GM21737 (cell line): ENCODE results near the gene CIC.
"Not testable (repeated sequence)": the region's sequence is repeated elsewhere in the genome, so short reads cannot be mapped to it uniquely, and the experiment has no call there.

ENCODE experiments used
- ATAC-seq: cut with Tn5 transposase; IDR thresholded peaks from one replicate; pipeline ENCODE4 v1.9.1; 2021; ENCODE audit warnings: mild to moderate bottlenecking, moderate library complexity; ENCODE audit not compliant: unreplicated experiment

Gene CIC

DNA sequence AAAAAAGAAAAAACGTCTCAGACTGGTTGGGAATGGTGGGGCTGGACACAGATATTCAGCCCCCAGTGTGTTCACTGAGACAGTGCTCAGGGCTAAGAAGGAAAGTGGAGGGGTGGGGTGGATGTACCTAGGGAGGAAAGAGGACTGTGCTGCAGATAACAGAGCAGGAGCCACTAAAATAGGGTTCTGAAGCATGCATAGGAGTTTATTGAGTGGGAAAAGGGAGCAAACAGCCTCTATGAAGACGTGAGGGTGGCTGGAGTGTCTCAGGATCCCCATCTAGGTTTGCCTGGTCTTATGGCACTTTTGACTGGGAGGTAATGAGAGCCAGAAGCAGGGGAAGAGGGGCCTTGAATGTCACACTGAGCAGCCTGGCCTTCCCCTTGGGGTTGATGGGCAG lies 59.8 kb downstream of the CIC start:
- no peak for ATAC-seq

- ATAC-seq: no peak
Observed at GRCh38 chr19:42330241-42330711, 61.2 kb downstream of the CIC start.

DNA sequence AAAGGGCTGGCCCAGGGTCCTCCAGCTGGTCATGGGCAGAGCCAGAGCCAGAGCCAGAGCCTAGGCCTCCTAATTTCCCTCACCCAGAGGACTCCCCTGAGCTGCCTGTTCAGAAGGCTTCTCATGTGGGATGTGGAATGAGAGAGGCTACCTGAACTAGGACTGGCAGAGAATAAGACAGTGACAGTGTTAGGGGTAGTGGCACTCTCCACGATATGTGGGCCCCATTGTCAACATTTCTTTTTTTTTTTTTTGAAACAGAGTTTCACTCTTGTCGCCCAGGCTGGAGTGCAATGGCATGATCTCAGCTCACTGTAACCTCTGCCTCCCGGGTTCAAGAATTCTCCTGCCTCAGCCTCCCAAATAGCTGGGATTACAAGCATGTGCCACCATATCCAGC lies 62.3 kb downstream of the CIC start:
- not testable (repeated sequence) for ATAC-seq

DNA sequence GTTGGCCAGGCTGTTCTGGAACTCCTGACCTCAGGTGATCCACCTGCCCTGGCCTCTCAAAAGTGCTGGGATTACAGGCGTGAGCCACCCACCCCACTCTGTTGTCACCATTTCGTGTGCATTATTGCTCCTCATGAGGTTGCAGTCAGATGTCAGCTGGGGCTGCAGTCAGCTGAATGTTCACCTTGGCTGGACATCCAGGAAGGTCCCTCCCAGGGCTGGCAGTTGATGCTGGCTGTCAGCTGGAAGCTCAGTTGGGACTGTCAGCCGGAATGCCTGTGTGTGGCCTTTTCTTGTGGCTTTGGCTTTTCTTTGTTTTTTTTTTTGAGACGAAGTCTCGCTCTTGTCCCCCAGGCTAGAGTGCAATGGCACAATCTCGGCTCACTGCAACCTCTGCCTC lies 63.0 kb downstream of the CIC start:
- no peak for ATAC-seq

- ATAC-seq: no peak
Observed at GRCh38 chr19:42333018-42333417, 64.0 kb downstream of the CIC start.

DNA sequence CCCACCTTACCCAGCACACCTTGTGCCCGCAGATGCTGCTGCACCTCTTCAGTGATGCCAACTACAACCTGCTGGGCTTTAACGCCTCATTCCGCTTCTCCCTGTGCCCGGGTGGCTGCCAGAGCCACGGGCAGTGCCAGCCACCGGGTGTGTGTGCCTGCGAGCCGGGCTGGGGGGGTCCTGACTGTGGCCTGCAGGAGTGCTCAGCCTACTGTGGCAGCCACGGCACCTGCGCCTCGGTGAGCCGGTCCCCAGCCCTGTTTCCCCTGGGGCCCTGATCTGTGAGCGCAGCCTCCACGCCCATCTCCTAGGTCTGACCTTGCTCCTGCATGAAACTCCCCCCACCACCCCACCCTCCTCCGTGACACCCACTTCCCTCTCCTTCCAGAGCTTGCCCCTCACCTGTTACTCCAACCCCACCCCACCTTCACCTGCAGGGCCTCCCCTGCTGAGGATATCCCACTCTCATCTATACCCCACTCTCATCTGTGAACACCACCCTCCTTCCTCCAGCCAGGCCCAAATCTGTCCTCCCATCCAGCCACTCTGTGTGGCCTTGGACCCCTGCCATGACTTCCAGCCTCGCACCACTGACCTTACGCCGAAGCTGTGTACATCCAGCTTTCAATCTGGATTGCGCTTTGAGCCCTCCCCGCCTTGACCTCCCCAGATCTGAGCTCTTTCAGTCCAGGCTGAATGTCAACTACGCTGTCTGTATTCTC lies 65.1 kb downstream of the CIC start:
- ATAC-seq: no peak

DNA sequence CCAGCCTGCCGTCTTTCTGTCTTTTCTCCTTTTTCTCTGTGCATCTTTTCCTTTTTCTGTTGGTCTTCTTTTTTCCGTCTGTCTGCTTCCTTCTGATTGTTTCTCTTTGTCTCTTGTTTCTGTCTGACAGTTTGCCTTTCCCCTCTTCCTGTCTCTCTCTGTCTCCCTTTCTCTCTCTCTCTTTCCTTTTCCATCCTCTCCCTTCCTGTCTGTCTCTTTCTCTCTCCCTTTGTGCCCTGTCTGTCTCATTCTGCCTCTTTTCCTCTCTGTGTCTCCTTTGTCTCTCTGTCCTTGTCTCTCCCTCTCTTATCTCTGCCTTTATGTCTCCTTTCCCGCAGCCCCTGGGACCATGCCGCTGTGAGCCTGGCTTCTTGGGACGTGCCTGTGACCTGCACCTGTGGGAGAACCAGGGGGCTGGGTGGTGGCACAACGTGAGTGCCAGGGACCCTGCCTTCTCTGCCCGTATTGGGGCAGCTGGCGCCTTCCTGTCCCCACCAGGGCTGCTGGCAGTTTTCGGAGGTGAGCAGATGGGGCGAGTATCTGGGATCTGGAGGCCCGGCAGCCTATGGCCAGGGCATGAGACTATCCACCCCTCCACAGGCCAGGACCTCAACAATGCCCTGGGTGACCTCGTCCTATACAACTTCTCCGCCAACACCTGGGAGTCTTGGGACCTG lies 65.8 kb downstream of the CIC start:
- no peak for ATAC-seq

DNA sequence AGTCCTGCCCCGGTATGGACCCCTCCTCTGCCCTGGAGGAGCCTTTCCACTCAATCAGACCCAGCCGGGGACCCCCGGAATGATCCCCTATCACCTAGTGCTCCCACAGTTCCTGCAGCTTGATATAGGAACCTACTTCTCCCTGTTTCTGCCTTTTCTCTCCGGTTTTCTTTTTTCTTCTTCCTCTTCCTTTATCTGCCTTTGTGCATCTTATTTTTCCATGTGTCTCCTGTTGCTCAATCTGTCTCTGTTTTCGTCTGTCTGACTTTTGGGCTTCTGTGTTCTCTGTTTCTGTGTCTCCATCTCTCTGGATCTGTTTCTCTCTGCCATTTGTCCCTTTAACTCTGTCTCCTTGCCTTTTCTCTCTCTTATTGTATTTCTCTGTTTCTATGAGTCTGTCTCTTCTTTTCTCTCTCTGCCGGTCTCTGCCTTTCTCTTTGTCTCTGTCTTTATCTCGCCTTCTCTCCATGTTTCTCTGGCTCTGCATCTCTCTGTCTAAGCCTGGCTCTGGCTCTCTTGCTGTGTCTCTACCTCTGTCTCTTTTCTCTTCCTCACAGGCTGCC lies 66.4 kb downstream of the CIC start:
- ATAC-seq: no peak

DNA sequence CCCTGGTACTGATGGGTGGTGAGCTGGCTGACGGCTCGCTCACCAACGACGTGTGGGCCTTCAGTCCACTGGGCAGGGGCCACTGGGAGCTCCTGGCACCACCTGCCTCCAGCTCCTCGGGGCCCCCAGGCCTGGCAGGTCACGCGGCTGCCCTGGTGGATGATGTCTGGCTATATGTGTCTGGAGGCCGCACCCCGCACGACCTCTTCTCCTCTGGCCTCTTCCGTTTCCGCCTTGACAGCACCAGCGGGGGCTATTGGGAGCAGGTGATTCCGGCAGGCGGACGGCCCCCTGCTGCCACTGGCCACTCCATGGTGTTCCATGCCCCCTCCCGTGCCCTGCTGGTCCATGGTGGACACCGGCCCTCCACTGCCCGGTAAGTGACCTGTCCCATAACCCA lies 66.9 kb downstream of the CIC start:
- no peak for ATAC-seq

GRCh38 chr19:42339126-42339860 lies 70.2 kb downstream of the CIC start:
- not testable (repeated sequence) for ATAC-seq

- ATAC-seq: not testable (repeated sequence)
Observed at GRCh38 chr19:42339922-42340321, 70.9 kb downstream of the CIC start.

DNA sequence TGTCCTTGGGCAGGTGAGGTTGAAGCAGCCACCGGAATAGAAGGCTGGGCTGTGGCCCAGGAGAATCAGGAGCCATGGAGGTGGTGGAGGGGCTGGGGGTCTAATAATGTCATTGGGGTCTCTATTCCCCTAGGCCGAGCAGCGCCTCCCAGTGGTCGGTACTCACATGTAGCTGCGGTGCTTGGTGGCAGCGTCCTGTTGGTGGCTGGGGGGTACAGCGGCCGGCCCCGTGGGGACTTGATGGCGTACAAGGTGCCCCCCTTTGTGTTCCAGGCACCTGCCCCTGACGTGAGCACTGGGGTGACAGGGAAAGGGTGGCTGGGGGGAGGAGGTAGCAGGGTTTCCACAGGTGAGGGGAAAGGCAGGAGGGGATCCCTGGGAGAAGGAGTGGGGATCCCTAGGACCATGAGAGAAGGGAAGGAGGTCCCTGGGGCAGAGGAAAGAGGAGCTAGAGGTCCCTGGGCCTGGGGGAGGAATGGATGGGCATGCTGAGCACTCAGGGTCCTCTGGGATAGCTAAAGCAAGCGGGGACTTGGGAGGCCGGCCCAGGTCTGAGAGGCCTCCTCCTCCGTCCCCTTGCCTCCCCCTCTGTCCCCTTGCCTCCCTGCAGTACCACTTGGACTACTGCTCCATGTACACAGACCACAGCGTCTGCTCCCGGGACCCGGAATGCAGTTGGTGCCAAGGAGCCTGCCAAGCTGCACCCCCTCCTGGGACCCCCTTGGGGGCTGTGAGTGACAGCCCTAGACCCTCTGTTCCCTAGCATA lies 74.5 kb downstream of the CIC start:
- ATAC-seq: no peak

DNA sequence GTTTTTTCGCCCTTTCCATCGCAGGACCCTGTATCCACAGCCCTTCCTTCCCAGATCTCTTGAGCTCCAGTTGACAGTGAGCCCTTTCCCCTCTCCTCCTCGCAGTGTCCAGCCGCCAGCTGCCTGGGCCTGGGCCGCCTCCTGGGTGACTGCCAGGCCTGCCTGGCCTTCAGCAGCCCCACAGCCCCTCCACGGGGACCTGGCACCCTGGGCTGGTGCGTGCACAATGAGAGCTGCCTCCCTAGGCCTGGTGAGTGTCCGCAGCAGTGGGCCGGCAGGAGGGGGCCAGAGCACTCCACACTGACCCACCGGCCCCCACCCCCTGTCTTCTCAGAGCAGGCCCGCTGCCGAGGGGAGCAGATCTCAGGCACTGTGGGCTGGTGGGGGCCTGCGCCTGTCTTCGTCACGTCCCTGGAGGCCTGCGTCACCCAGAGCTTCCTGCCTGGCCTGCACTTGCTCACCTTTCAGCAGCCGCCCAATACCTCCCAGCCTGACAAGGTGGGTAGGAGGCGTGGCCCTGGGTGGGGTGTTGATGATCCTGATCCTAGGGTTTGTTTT lies 75.4 kb downstream of the CIC start:
- ATAC-seq: no peak
